Testis (tissue), 3 donors: ENCODE results near the gene PARP9. TPM values are rescaled to one million over a fixed set of nuclear protein-coding genes. Genes with fewer than 3 reads are reported as not detected.

Experiments
- DNase-seq: peaks from one replicate; pipeline ENCODE4 v3.0.0-alpha.2; 2019
- H3K27ac ChIP-seq, 2 donors: fragments of 200-600 bp; sonication (generic); one replicate each; pipeline ENCODE4 v1.5.1; 2019
- H3K27me3 ChIP-seq: fragments of 200-600 bp; sonication (generic); one replicate; pipeline ENCODE4 v1.5.1; 2019
- H3K36me3 ChIP-seq: fragments of 200-600 bp; sonication (generic); one replicate; pipeline ENCODE4 v1.5.1; 2017; ENCODE audit warnings: low read depth; ENCODE audit errors: missing control alignments
- H3K4me1 ChIP-seq: fragments of 200-600 bp; sonication (generic); one replicate; pipeline ENCODE4 v1.5.1; 2019
- H3K4me3 ChIP-seq, 2 donors: fragments of 200-600 bp; sonication (generic); one replicate each; pipeline ENCODE4 v1.5.1; 2017 to 2019
- H3K9me3 ChIP-seq: fragments of 200-600 bp; sonication (generic); one replicate; pipeline ENCODE4 v1.5.1; 2017
- POLR2A ChIP-seq: fragments of 450-650 bp; IDR thresholded peaks from one replicate; pipeline ENCODE4 v1.6.1; 2017; ENCODE audit warnings: antibody characterized with exemption, mild to moderate bottlenecking, moderate library complexity
- WGBS, 2 donors: methylation state at CpG; one replicate each; pipeline ENCODE4 v1.1.5; 2018; 5-methylcytosine and 5-hydroxymethylcytosine counted together
- intact Hi-C: fragments of 100-400 bp; cut with DNase I; formaldehyde crosslinking; loops from one replicate; pipeline ENCODE4 v1.15.1; 2023; ENCODE audit warnings: low total_unique reads
- polyA plus RNA-seq: library from polyadenylated mRNA; stranded (reverse); fragments of 350-450 nt; fragmentation: Illumina TruSeq; extraction: RNeasy Lipid Tissue Mini Kit (QIAGEN cat#74804); gene quantifications from one replicate; pipeline ENCODE4 v1.2.3, GENCODE V29; 2014; ENCODE audit warnings: low read depth, low replicate concordance; ENCODE audit not compliant: insufficient read depth
- total RNA-seq, 2 donors: library from RNA; depleted of rRNA; stranded (reverse); fragments of >200 nt; gene quantifications; one replicate each; pipeline ENCODE4 v1.2.3, GENCODE V29; 2016
- TF ChIP-seq, protein P1 (sequence below), 3 experiments: fragments of 450-650 bp in 2 of 3; fragments of 200-600 bp in 1 of 3; sonication (generic) in 1 of 3; IDR thresholded peaks; one replicate each; pipeline ENCODE4 v1.5.1; 2016 to 2019; ENCODE audit warnings: antibody characterized with exemption in 3 of 3, mild to moderate bottlenecking in 2 of 3, moderate library complexity in 1 of 3

Gene PARP9
- total and polyA plus RNA-seq, 3 donors from 2014 or later = 12.8 to 14.7 (median 13.8) TPM

DNA sequence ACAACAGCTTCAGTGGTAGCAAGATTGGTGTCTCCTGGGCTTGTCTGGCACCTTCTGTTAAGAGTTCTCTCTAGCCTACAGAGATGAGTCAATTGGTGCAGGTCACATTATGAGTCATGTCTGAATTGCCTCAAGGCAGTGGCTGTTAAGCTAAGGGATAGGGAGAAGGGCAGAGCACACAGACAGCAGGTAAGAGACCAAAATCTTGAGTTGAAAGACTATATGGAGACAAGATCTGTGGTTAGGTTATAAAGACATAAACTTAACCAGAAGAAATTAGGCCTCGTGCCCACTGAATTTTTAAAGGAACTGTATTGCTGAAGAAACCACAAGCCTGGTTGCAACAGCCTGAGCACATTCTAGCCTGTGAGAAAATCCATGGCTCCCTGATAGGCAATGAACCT, 30.2 kb downstream of the PARP9 start:
- Histone ChIP-seq H3K4me3 (no peak overlapping the region), H3K4me1 (no peaks in the 10 kb centered on the region), H3K27me3 (no peaks in the 10 kb centered on the region), H3K9me3 (no peaks in the 10 kb centered on the region), H3K27ac (no peak overlapping the region), H3K36me3 (no peaks in the 10 kb centered on the region)
- TF ChIP-seq, protein P1, sequence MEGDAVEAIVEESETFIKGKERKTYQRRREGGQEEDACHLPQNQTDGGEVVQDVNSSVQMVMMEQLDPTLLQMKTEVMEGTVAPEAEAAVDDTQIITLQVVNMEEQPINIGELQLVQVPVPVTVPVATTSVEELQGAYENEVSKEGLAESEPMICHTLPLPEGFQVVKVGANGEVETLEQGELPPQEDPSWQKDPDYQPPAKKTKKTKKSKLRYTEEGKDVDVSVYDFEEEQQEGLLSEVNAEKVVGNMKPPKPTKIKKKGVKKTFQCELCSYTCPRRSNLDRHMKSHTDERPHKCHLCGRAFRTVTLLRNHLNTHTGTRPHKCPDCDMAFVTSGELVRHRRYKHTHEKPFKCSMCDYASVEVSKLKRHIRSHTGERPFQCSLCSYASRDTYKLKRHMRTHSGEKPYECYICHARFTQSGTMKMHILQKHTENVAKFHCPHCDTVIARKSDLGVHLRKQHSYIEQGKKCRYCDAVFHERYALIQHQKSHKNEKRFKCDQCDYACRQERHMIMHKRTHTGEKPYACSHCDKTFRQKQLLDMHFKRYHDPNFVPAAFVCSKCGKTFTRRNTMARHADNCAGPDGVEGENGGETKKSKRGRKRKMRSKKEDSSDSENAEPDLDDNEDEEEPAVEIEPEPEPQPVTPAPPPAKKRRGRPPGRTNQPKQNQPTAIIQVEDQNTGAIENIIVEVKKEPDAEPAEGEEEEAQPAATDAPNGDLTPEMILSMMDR (IDR thresholded peaks at IDR 0.05) = no peak
- TF ChIP-seq POLR2A = no peak
- no peak for DNase-seq
- intact Hi-C loops = no loop called here
- 88 to 94% methylated on average over 1 of the region's 1 CpG for WGBS, 2 donors

DNA sequence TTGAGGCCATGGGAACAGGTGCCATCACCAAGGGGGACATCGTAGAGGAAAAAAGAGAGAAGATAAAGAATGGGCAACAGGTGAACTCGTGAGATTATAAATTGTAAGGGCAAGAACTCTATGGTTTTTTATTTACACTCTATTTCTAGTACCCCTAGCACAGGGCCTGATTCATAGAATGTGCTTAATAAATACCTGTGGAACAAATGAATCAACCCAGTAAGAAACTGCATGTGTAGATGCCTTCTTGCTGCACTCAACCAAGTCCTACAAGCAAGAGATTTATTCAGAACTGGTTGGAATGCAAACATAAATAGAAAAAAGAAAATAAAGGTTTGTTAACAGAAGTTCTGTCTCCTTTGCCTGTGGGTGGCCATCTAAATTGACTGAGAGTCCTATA, 30.6 kb downstream of the PARP9 start:
- Histone ChIP-seq H3K27ac (no peak overlapping the region), H3K4me3 (no peak overlapping the region), H3K4me1 (no peaks in the 10 kb centered on the region), H3K36me3 (no peaks in the 10 kb centered on the region), H3K27me3 (no peaks in the 10 kb centered on the region), H3K9me3 (no peaks in the 10 kb centered on the region)
- intact Hi-C loops = no loop called here
- no peak for TF ChIP-seq POLR2A
- TF ChIP-seq, protein P1 (IDR thresholded peaks at IDR 0.05) = no peak
- DNase-seq = no peak
- WGBS, 2 donors = 87 to 97% methylated on average over 2 of the region's 2 CpGs

DNA sequence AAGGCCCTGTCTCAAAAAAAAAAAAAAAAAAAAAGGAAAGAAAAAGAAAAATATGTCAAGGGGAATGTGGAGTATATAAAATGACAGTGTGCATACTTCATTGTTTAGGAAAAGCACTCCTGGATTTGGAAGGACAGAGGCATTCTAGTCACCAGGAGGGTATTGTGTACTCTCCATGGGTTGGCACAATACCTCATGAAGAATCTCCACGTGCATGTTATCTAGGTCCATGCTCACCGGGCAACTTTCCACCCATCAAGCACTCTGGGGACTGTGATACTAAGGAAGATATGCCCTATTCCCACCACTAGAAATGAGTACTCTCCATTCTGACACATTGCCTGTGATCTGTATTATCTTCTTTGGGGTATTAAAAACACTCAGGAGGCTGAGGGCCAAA, 33.9 kb downstream of the PARP9 start:
- H3K9me3 ChIP-seq = no peaks in the 10 kb centered on the region
- no peak for DNase-seq
- intact Hi-C loops = no loop called here
- no peaks in the 10 kb centered on the region for H3K4me1 ChIP-seq
- H3K4me3 ChIP-seq = no peak overlapping the region
- H3K36me3 ChIP-seq = no peaks in the 10 kb centered on the region
- H3K27ac ChIP-seq = no peak overlapping the region
- no peaks in the 10 kb centered on the region for H3K27me3 ChIP-seq
- TF ChIP-seq, protein P1 (IDR thresholded peaks at IDR 0.05) = no peak
- no peak for TF ChIP-seq POLR2A
- WGBS, 2 donors = 80 to 85% methylated on average over 2 of the region's 2 CpGs

DNA sequence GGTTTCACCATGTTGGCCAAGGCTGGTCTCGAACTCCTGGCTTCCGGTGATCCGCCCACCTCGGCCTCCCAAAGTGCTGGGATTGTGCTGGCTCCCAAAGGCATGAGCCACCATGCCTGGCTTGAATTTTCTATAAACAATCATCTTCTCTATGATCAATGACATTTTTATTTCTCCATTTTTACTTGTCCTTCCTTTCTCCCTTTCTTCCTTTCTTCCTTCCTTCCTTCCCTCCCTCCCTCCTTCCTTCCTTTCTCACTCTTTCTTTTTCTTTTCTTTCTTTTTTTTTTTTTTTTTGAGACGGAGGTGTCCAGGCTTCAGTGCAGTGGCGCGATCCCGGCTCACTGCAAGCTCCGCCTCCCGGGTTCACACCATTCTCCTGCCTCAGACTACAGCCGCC, 40.8 kb downstream of the PARP9 start:
- Histone ChIP-seq H3K36me3 (no peaks in the 10 kb centered on the region), H3K27ac (no peak overlapping the region), H3K27me3 (no peaks in the 10 kb centered on the region), H3K4me3 (no peak overlapping the region), H3K9me3 (no peaks in the 10 kb centered on the region), H3K4me1 (no peaks in the 10 kb centered on the region)
- DNase-seq = no peak
- intact Hi-C loops = no loop called here
- WGBS, 2 donors = 73 to 83% methylated on average over 11 of the region's 11 CpGs
- TF ChIP-seq, protein P1 (IDR thresholded peaks at IDR 0.05) = no peak
- TF ChIP-seq POLR2A = no peak

DNA sequence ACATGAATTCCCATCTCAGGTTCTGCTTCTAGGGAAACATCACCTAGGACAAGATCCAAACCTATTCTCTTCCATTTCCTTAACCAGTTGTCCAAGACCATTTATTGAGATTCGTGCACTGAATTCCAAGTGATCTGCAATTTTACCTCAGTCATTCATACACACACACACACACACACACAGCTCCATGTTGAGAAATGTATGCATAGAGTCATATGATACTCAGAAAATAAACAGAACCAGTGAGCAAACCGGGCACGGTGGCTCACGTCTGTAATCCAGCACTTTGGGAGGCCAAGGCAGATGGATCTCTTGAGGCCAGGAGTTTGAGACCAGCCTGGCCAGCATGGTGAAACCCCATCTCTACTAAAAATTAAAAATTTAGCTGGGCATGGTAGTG, 43.2 kb downstream of the PARP9 start:
- TF ChIP-seq, protein P1 (IDR thresholded peaks at IDR 0.05) = no peak
- TF ChIP-seq POLR2A = no peak
- Histone ChIP-seq H3K4me1 (no peaks in the 10 kb centered on the region), H3K9me3 (no peaks in the 10 kb centered on the region), H3K36me3 (no peaks in the 10 kb centered on the region), H3K4me3 (no peak overlapping the region), H3K27ac (no peak overlapping the region), H3K27me3 (no peaks in the 10 kb centered on the region)
- WGBS, 2 donors = 96% methylated on average over 4 of the region's 4 CpGs
- intact Hi-C loops = no loop called here
- DNase-seq = no peak
